HCT116 (cell line): ENCODE data around the gene PPIC. TPM values are rescaled to one million over a fixed set of nuclear protein-coding genes. Genes with fewer than 3 reads are reported as not detected.

Experiments used
- ATAC-seq: fragments of 200-7000 bp; cut with Tn5 transposase; 2 replicates; pipeline ENCODE4 v1.9.1; 2020; ENCODE audit warnings: mild to moderate bottlenecking, moderate library complexity
- BruUV-seq: library from RNA; stranded (reverse); fragments of 400-500 nt; replicated peaks from 2 replicates; lab custom pipeline; 2021; lab: Mats Ljungman, UMichigan
- CTCF ChIA-PET: fragments of 300-600 bp; sonication (Branson Sonifier 250); formaldehyde crosslinking; loops from one replicate; lab custom pipeline; 2021; ENCODE audit warnings: antibody characterized with exemption; lab: Charles Lee
- POLR2A ChIA-PET: fragments of 300-600, 350-600 bp; sonication (Branson Sonifier 250); formaldehyde crosslinking; loops from one replicate; lab custom pipeline; 2021; ENCODE audit warnings: antibody characterized with exemption; lab: Charles Lee
- RAD21 ChIA-PET, 2 experiments: fragments of 300-600 bp; sonication (Branson Sonifier 250); formaldehyde crosslinking; loops; one replicate each; lab custom pipeline; 2023; ENCODE audit warnings: low total read pairs in 2 of 2; ENCODE audit not compliant: uncharacterized antibody in 2 of 2, unreplicated experiment in 2 of 2, low non-redundant PET in 1 of 2; lab: Charles Lee
- DNase-seq: peaks from one replicate; pipeline ENCODE4 v3.0.0-alpha.2; 2010; ENCODE audit warnings: low read depth, low spot score
- H2AFZ ChIP-seq: fragments of 200-600 bp; shearing (Covaris generic), sonication (generic); 2 replicates; pipeline ENCODE4 v1.6.1; 2017; ENCODE audit warnings: low read depth, mixed run types, mixed read lengths, antibody characterized with exemption, low read length; ENCODE audit not compliant: poor library complexity, severe bottlenecking
- H3K27ac ChIP-seq: 2 replicates; pipeline ENCODE4 v1.5.1; 2012; ENCODE audit warnings: low read depth, low read length
- H3K27me3 ChIP-seq: fragments of 200-600 bp; sonication (generic); 2 replicates; pipeline ENCODE4 v1.6.1; 2016; ENCODE audit warnings: mixed run types, low read length, mixed read lengths; ENCODE audit not compliant: insufficient read depth
- H3K36me3 ChIP-seq, 2 experiments: fragments of 200-500 bp in 1 of 2; fragments of 200-600 bp in 1 of 2; sonication (Bioruptor generic) in 1 of 2; sonication (generic) in 1 of 2; 2 replicates each; pipeline versions ENCODE4 v1.5.1 to v1.6.1; 2014 to 2016; ENCODE audit warnings: low read length in 2 of 2, inconsistent platforms in 1 of 2, mixed read lengths in 1 of 2, mixed run types in 1 of 2; ENCODE audit not compliant: insufficient read depth in 2 of 2, control insufficient read depth in 1 of 2
- H3K4me1 ChIP-seq, 2 experiments: fragments of 200-600 bp in 1 of 2; sonication (generic) in 1 of 2; 2 replicates each; pipeline versions ENCODE4 v1.5.1 to v1.6.1; 2012 to 2017; ENCODE audit warnings: low read length in 2 of 2, inconsistent platforms in 1 of 2, mild to moderate bottlenecking in 1 of 2, mixed read lengths in 1 of 2, mixed run types in 1 of 2, moderate library complexity in 1 of 2; ENCODE audit not compliant: insufficient read depth in 2 of 2, control insufficient read depth in 1 of 2
- H3K4me2 ChIP-seq: fragments of 200-600 bp; sonication (generic); 2 replicates; pipeline ENCODE4 v1.6.1; 2017; ENCODE audit warnings: mixed run types, low read length, mixed read lengths
- H3K4me3 ChIP-seq, 2 experiments: fragments of 200-600 bp in 1 of 2; sonication (generic) in 1 of 2; replicated peaks in 1 of 2; 2 replicates each; pipeline ENCODE4 v1.5.1; 2011 to 2016; ENCODE audit warnings: low read length in 2 of 2, control low read depth in 1 of 2, low read depth in 1 of 2, mild to moderate bottlenecking in 1 of 2, mixed read lengths in 1 of 2, mixed run types in 1 of 2
- H3K79me2 ChIP-seq: fragments of 200-600 bp; sonication (generic); 2 replicates; pipeline ENCODE4 v1.6.1; 2017; ENCODE audit warnings: mild to moderate bottlenecking, mixed run types, low read length, moderate library complexity, mixed read lengths; ENCODE audit not compliant: insufficient read depth
- H3K9ac ChIP-seq: fragments of 200-600 bp; sonication (generic); 2 replicates; pipeline ENCODE4 v1.6.1; 2016; ENCODE audit warnings: low read length, mixed read lengths
- H3K9me2 ChIP-seq: fragments of 200-600 bp; sonication (generic), shearing (Covaris generic); 2 replicates; pipeline ENCODE4 v1.6.1; 2017; ENCODE audit warnings: mixed run types, mild to moderate bottlenecking, moderate library complexity; ENCODE audit not compliant: insufficient read depth
- H3K9me3 ChIP-seq, 2 experiments: fragments of 200-500 bp in 1 of 2; fragments of 200-600 bp in 1 of 2; sonication (Bioruptor generic) in 1 of 2; sonication (generic) in 1 of 2; 2 replicates each; pipeline ENCODE4 v1.6.1; 2014 to 2017; ENCODE audit warnings: low read length in 2 of 2, mixed read lengths in 2 of 2, inconsistent platforms in 1 of 2, low read depth in 1 of 2, mild to moderate bottlenecking in 1 of 2, mixed run types in 1 of 2, moderate library complexity in 1 of 2; ENCODE audit not compliant: control insufficient read depth in 1 of 2, insufficient read depth in 1 of 2
- H4K20me1 ChIP-seq: fragments of 200-600 bp; sonication (generic), shearing (Covaris generic); 2 replicates; pipeline ENCODE4 v1.6.1; 2017; ENCODE audit warnings: mixed run types, mild to moderate bottlenecking, moderate library complexity; ENCODE audit not compliant: insufficient read depth
- CEBPB ChIP-seq: IDR thresholded peaks from 2 replicates; pipeline ENCODE4 v1.6.1; 2012; ENCODE audit warnings: low read depth
- EGR1 ChIP-seq: IDR thresholded peaks from 2 replicates; pipeline ENCODE4 v1.6.1; 2012; ENCODE audit warnings: low read depth
- EZH2 ChIP-seq: fragments of 200-600 bp; sonication (generic); IDR thresholded peaks from 2 replicates; pipeline ENCODE4 v1.6.1; 2017; ENCODE audit warnings: antibody characterized with exemption, mixed run types
- FOSL1 ChIP-seq: IDR thresholded peaks from 2 replicates; pipeline ENCODE4 v1.6.1; 2012; ENCODE audit warnings: low read depth
- POLR2A ChIP-seq: IDR thresholded peaks from 2 replicates; pipeline ENCODE4 v1.7.0; 2011; ENCODE audit warnings: borderline replicate concordance; ENCODE audit not compliant: insufficient read depth, insufficient read length; ENCODE audit errors: extremely low read depth
- POLR2AphosphoS5 ChIP-seq: IDR thresholded peaks from 2 replicates; pipeline ENCODE4 v1.6.1; 2011; ENCODE audit warnings: mild to moderate bottlenecking, low read depth, low read length, moderate library complexity
- RAD21 ChIP-seq: IDR thresholded peaks from 2 replicates; pipeline ENCODE4 v1.6.1; 2012; ENCODE audit warnings: low read depth, mild to moderate bottlenecking
- SIN3A ChIP-seq: IDR thresholded peaks from 2 replicates; pipeline ENCODE4 v1.6.1; 2012; ENCODE audit warnings: low read depth
- TCF7L2 ChIP-seq: IDR thresholded peaks from 2 replicates; pipeline ENCODE4 v1.7.0; 2011; ENCODE audit warnings: borderline replicate concordance, inconsistent platforms; ENCODE audit not compliant: insufficient read depth, insufficient read length; ENCODE audit errors: extremely low read depth
- YY1 ChIP-seq: IDR thresholded peaks from 2 replicates; pipeline ENCODE4 v1.6.1; 2011; ENCODE audit warnings: low read length, low read depth, moderate library complexity, mild to moderate bottlenecking; ENCODE audit not compliant: insufficient replicate concordance; ENCODE audit errors: extremely low read depth
- ZFX ChIP-seq: fragments of 450-650 bp; IDR thresholded peaks from 2 replicates; pipeline ENCODE4 v1.6.1; 2017
- ZNF274 ChIP-seq: fragments of 200-500 bp; sonication (Bioruptor generic); IDR thresholded peaks from 2 replicates; pipeline ENCODE4 v1.6.1; 2014; ENCODE audit warnings: mild to moderate bottlenecking, low read depth, low read length, inconsistent platforms
- intact Hi-C: fragments of 100-400 bp; cut with micrococcal nuclease; formaldehyde crosslinking; loops from 2 replicates; pipeline ENCODE4 v1.10.0; 2022
- total RNA-seq: library from RNA; stranded (reverse); gene quantifications from one replicate; pipeline ENCODE4 v1.2.1, GENCODE V29; 2021; ENCODE audit not compliant: unreplicated experiment
- TF ChIP-seq, protein P1 (sequence below): IDR thresholded peaks from 2 replicates; pipeline ENCODE4 v1.6.1; 2012; ENCODE audit warnings: low read depth
- TF ChIP-seq, protein P2 (sequence below): IDR thresholded peaks from 2 replicates; pipeline ENCODE4 v1.6.1; 2012
- TF ChIP-seq, protein P3 (sequence below), 3 experiments: fragments of 200-600 bp in 1 of 3; sonication (generic) in 1 of 3; IDR thresholded peaks in 2 of 3; conservative IDR thresholded peaks in 1 of 3; 2 replicates each; pipeline ENCODE4 v1.5.1; 2012 to 2017; ENCODE audit warnings: low read depth in 2 of 3, low read length in 2 of 3, antibody characterized with exemption in 1 of 3, borderline replicate concordance in 1 of 3, control low read depth in 1 of 3, mild to moderate bottlenecking in 1 of 3, mixed read lengths in 1 of 3, mixed run types in 1 of 3, moderate library complexity in 1 of 3; ENCODE audit not compliant: insufficient read depth in 1 of 3
- TF ChIP-seq, protein P4 (sequence below): IDR thresholded peaks from 2 replicates; pipeline ENCODE4 v1.6.1; 2012

The PPIC gene
- total RNA-seq, 1 experiment from 2014 or later = 21.5 TPM

DNA sequence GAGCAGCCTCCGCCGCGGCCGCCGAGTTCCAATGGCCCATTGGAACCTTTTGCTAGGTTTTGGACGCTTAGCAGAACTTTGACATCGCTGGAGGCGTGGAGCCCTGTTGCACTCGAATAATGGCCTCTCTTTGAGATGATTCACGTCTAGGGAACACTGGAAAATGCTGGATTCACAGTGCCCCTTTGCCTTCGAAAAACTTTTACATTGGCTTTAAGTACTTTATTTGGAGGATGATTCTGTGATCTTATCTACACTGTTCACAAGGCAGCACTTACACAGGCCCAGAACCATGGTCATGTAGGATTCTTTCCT lies 536 bp upstream of the PPIC start:
- ATAC-seq = peak; percentile 12; the same call in 1 of the 2 replicates
- BruUV-seq = no TSS peak
- POLR2A ChIA-PET = no interaction called here
- Histone ChIP-seq H3K9me3 (no peaks in the 10 kb centered on the region), H3K36me3 (no peaks in the 10 kb centered on the region), H2AFZ (peak overlapping the region; percentile 63), H3K27ac (peak overlapping the region; percentile 83), H3K4me1 (peaks cover 9 to 21% of the 10 kb centered on the region in 2 experiments; a peak in 3 of 4 replicates), H3K79me2 (no peaks in the 10 kb centered on the region), H3K4me3 (peak overlapping the region; percentile 72), H3K27me3 (no peaks in the 10 kb centered on the region), H3K9ac (peak overlapping the region; percentile 65), H3K4me2 (peak overlapping the region; percentile 89), H3K9me2 (no peaks in the 10 kb centered on the region), H4K20me1 (no peaks in the 10 kb centered on the region)
- no peak for TF ChIP-seq TCF7L2
- TF ChIP-seq YY1 = peak; percentile 21
- DNase-seq = no peak
- RAD21 ChIA-PET = no interaction called here
- intact Hi-C loops = no loop called here
- CTCF ChIA-PET = no interaction called here

DNA sequence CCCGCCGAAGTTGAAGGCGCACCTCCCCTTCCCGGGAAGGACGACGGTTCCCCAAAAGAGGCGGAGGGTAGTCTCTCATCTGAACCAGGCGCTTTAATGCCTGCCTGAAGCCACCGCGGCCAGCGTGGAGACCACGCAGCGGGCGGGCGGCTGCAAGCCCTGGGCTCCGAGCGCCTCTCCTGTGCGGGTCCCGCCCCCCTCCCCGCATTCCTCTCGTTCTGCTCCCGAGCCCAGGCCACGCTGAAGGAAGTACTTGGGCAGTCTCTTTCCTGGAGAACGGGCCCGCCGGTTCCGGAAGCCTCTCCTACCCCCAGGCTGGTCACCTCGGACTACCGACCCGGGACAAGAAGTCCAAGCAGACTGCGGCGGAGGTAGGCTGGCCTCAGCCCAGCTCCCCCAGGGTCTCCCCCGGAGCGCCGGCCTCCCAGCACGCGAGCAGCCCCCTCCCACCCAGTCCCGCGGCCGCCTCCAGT lies 571 bp downstream of the PPIC start:
- H3K9me3 ChIP-seq = no peaks in the 10 kb centered on the region
- no peaks in the 10 kb centered on the region for H3K36me3 ChIP-seq
- peaks cover 9 to 21% of the 10 kb centered on the region in 2 experiments; a peak in 3 of 4 replicates for H3K4me1 ChIP-seq
- BruUV-seq = no TSS peak
- DNase-seq (peak; percentile 12), ATAC-seq (peak; percentile 56)
- no peaks in the 10 kb centered on the region for H3K79me2 ChIP-seq
- H4K20me1 ChIP-seq = no peaks in the 10 kb centered on the region
- H3K27ac ChIP-seq = peak overlapping the region; percentile 83
- ChIA-PET POLR2A (no interaction called here), RAD21 (no interaction called here), CTCF (interaction anchor here (0.7 kb wide), 1 partner anchor 520 kb away, joined by 4 read pairs; no protein-coding TSS in a partner anchor)
- H3K4me3 ChIP-seq = peak overlapping the region; percentile 72
- H3K9me2 ChIP-seq = no peaks in the 10 kb centered on the region
- H3K9ac ChIP-seq = peak overlapping the region; percentile 65
- peak overlapping the region; percentile 65 for H2AFZ ChIP-seq
- H3K4me2 ChIP-seq = peak overlapping the region; percentile 89
- H3K27me3 ChIP-seq = no peaks in the 10 kb centered on the region
- intact Hi-C loops = no loop called here
- TF ChIP-seq ZNF274 = no peak
- TF ChIP-seq, protein P1, sequence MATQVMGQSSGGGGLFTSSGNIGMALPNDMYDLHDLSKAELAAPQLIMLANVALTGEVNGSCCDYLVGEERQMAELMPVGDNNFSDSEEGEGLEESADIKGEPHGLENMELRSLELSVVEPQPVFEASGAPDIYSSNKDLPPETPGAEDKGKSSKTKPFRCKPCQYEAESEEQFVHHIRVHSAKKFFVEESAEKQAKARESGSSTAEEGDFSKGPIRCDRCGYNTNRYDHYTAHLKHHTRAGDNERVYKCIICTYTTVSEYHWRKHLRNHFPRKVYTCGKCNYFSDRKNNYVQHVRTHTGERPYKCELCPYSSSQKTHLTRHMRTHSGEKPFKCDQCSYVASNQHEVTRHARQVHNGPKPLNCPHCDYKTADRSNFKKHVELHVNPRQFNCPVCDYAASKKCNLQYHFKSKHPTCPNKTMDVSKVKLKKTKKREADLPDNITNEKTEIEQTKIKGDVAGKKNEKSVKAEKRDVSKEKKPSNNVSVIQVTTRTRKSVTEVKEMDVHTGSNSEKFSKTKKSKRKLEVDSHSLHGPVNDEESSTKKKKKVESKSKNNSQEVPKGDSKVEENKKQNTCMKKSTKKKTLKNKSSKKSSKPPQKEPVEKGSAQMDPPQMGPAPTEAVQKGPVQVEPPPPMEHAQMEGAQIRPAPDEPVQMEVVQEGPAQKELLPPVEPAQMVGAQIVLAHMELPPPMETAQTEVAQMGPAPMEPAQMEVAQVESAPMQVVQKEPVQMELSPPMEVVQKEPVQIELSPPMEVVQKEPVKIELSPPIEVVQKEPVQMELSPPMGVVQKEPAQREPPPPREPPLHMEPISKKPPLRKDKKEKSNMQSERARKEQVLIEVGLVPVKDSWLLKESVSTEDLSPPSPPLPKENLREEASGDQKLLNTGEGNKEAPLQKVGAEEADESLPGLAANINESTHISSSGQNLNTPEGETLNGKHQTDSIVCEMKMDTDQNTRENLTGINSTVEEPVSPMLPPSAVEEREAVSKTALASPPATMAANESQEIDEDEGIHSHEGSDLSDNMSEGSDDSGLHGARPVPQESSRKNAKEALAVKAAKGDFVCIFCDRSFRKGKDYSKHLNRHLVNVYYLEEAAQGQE = no peak
- TF ChIP-seq, protein P2, sequence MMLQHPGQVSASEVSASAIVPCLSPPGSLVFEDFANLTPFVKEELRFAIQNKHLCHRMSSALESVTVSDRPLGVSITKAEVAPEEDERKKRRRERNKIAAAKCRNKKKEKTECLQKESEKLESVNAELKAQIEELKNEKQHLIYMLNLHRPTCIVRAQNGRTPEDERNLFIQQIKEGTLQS = no peak
- no peak for TF ChIP-seq SIN3A
- TF ChIP-seq ZFX = no peak
- TF ChIP-seq, protein P3, sequence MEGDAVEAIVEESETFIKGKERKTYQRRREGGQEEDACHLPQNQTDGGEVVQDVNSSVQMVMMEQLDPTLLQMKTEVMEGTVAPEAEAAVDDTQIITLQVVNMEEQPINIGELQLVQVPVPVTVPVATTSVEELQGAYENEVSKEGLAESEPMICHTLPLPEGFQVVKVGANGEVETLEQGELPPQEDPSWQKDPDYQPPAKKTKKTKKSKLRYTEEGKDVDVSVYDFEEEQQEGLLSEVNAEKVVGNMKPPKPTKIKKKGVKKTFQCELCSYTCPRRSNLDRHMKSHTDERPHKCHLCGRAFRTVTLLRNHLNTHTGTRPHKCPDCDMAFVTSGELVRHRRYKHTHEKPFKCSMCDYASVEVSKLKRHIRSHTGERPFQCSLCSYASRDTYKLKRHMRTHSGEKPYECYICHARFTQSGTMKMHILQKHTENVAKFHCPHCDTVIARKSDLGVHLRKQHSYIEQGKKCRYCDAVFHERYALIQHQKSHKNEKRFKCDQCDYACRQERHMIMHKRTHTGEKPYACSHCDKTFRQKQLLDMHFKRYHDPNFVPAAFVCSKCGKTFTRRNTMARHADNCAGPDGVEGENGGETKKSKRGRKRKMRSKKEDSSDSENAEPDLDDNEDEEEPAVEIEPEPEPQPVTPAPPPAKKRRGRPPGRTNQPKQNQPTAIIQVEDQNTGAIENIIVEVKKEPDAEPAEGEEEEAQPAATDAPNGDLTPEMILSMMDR (IDR thresholded peaks at IDR 0.05 in 2 of 3, conservative IDR thresholded peaks at IDR 0.05 in 1 of 3; ENCODE audit: borderline replicate concordance in 1 of 3, insufficient read depth in 1 of 3, low read depth in 2 of 3, low read length in 2 of 3) = no peak
- TF ChIP-seq POLR2A = no peak
- TF ChIP-seq, protein P4, sequence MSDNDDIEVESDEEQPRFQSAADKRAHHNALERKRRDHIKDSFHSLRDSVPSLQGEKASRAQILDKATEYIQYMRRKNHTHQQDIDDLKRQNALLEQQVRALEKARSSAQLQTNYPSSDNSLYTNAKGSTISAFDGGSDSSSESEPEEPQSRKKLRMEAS = no peak
- no peak for TF ChIP-seq EGR1
- TF ChIP-seq POLR2AphosphoS5 = no peak
- no peak for TF ChIP-seq RAD21
- TF ChIP-seq CEBPB = no peak
- no peak for TF ChIP-seq FOSL1
- no peak for TF ChIP-seq EZH2
